PC-3 (cell line): ENCODE data around the gene SP140. TPM values are rescaled to one million over a fixed set of nuclear protein-coding genes. Genes with fewer than 3 reads are reported as not detected.

Source experiments
- ATAC-seq: fragments of 200-7000 bp; cut with Tn5 transposase; 2 replicates; pipeline ENCODE4 v1.9.1; 2020; ENCODE audit warnings: mild to moderate bottlenecking, moderate library complexity
- BruUV-seq: library from RNA; stranded (reverse); fragments of 400-500 nt; replicated peaks from 2 replicates; lab custom pipeline; 2021; lab: Mats Ljungman, UMichigan
- CTCF ChIA-PET: fragments of 300-600 bp; sonication (Branson Sonifier 250); formaldehyde crosslinking; loops from one replicate; lab custom pipeline; 2022; ENCODE audit warnings: antibody characterized with exemption; lab: Charles Lee
- POLR2A ChIA-PET: fragments of 300-600 bp; sonication (Branson Sonifier 250); formaldehyde crosslinking; loops from one replicate; lab custom pipeline; 2022; ENCODE audit warnings: antibody characterized with exemption; ENCODE audit not compliant: unreplicated experiment; lab: Charles Lee
- DNase-seq: peaks from one replicate; pipeline ENCODE4 v3.0.0-alpha.2; 2015
- H2AFZ ChIP-seq: fragments of 300-600 bp; sonication (generic); 2 replicates; pipeline ENCODE4 v1.6.0; 2016; ENCODE audit warnings: antibody characterized with exemption, low read length
- H3F3A ChIP-seq: fragments of 300-600 bp; sonication (generic); one replicate; pipeline ENCODE4 v1.6.0; 2017; ENCODE audit warnings: antibody characterized with exemption, low read length, control low read depth, mild to moderate bottlenecking; ENCODE audit not compliant: unreplicated experiment
- H3K27ac ChIP-seq: fragments of 300-600 bp; sonication (generic); 2 replicates; pipeline ENCODE4 v1.5.1; 2016; ENCODE audit warnings: mild to moderate bottlenecking, low read length
- H3K27me3 ChIP-seq: fragments of 300-600 bp; sonication (generic); 2 replicates; pipeline ENCODE4 v1.6.1; 2016; ENCODE audit warnings: low read length, mixed read lengths
- H3K36me3 ChIP-seq: fragments of 300-600 bp; sonication (generic); 2 replicates; pipeline ENCODE4 v1.6.1; 2016; ENCODE audit warnings: low read depth, mixed run types, low read length, mixed read lengths
- H3K4me1 ChIP-seq: fragments of 300-600 bp; sonication (generic); 2 replicates; pipeline ENCODE4 v1.5.1; 2016; ENCODE audit warnings: low read length; ENCODE audit not compliant: insufficient read depth
- H3K4me2 ChIP-seq: fragments of 300-600 bp; sonication (generic); 2 replicates; pipeline ENCODE4 v1.6.0; 2016; ENCODE audit warnings: low read length
- H3K4me3 ChIP-seq: fragments of 300-600 bp; sonication (generic); 2 replicates; pipeline ENCODE4 v1.5.1; 2016; ENCODE audit warnings: mild to moderate bottlenecking, low read length, mixed read lengths
- H3K79me2 ChIP-seq: fragments of 300-600 bp; sonication (generic); 2 replicates; pipeline ENCODE4 v1.6.1; 2017; ENCODE audit warnings: low read length, mixed read lengths
- H3K9ac ChIP-seq: fragments of 300-600 bp; sonication (generic); 2 replicates; pipeline ENCODE4 v1.6.0; 2016; ENCODE audit warnings: mild to moderate bottlenecking, low read length
- H3K9me2 ChIP-seq: fragments of 300-600 bp; sonication (generic); replicated peaks from 2 replicates; pipeline ENCODE4 v1.6.1; 2016; ENCODE audit warnings: mixed run types, low read length, mixed read lengths
- H3K9me3 ChIP-seq: fragments of 300-600 bp; sonication (generic); 2 replicates; pipeline ENCODE4 v1.6.1; 2016; ENCODE audit warnings: low read length, mixed read lengths
- H4K20me1 ChIP-seq: fragments of 300-600 bp; sonication (generic); 2 replicates; pipeline ENCODE4 v1.6.1; 2016; ENCODE audit warnings: low read length, mixed read lengths
- CTCF ChIP-seq: fragments of 300-600 bp; sonication (generic); conservative IDR thresholded peaks from 2 replicates; pipeline ENCODE4 v1.5.1; 2017; ENCODE audit warnings: antibody characterized with exemption, low read depth, mild to moderate bottlenecking, low read length
- EZH2 ChIP-seq: fragments of 300-600 bp; sonication (generic); IDR thresholded peaks from one replicate; pipeline ENCODE4 v1.6.1; 2017; ENCODE audit warnings: antibody characterized with exemption, mild to moderate bottlenecking, low read length; ENCODE audit not compliant: unreplicated experiment
- EZH2phosphoT487 ChIP-seq: fragments of 300-600 bp; sonication (generic); IDR thresholded peaks from 2 replicates; pipeline ENCODE4 v1.6.1; 2018; ENCODE audit warnings: mild to moderate bottlenecking, antibody characterized with exemption, low read length, borderline replicate concordance
- intact Hi-C: fragments of 100-400 bp; cut with micrococcal nuclease; formaldehyde crosslinking; loops from 2 replicates; pipeline ENCODE4 v1.9.0; 2023
- total RNA-seq: library from RNA; depleted of rRNA; stranded (reverse); fragments of >200 nt; gene quantifications from 2 replicates; pipeline ENCODE4 v1.2.3, GENCODE V29; 2014

SP140 gene
- total RNA-seq, 1 experiment from 2014 or later = not detected

DNA sequence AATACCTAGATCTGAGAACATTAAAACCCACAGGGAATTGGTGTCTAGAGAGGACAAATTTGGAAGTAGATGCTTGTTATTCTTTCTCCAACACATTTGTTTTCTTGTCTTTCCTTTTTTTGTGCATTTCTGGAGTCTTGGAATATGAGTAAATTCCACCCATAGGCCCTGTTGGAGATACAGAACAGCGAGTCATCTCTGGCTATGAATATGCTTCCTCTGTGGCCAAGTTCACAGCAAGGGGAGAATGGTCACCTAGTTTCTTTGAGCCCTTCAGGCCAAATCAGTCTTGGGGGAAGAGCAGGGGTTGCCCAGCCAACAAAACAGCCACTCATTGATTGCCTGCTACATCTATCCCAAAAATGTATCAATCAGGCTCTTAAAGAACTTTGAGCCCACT lies 132.8 kb downstream of the SP140 start:
- peaks cover 4% of the 10 kb centered on the region; the same call in 1 of the 2 replicates for H3K9me3 ChIP-seq
- DNase-seq = peak; percentile 4
- H3K4me1 ChIP-seq = no peaks in the 10 kb centered on the region
- H3K9me2 ChIP-seq = no peaks in the 10 kb centered on the region
- H3K27ac ChIP-seq = no peak overlapping the region
- no TSS peak for BruUV-seq
- H4K20me1 ChIP-seq = no peaks in the 10 kb centered on the region
- ATAC-seq = no peak
- intact Hi-C loops = no loop called here
- H3F3A ChIP-seq = no peaks in the 10 kb centered on the region
- 0 out of 2 replicates have a peak, but pooled peaks cover 2% of the 10 kb centered on the region for H3K36me3 ChIP-seq
- H3K27me3 ChIP-seq = no peaks in the 10 kb centered on the region
- H3K4me3 ChIP-seq = no peak overlapping the region
- H3K79me2 ChIP-seq = no peaks in the 10 kb centered on the region
- no peak overlapping the region for H2AFZ ChIP-seq
- CTCF ChIA-PET = no interaction called here
- TF ChIP-seq EZH2 = no peak
- TF ChIP-seq EZH2phosphoT487 = no peak
- no peak for TF ChIP-seq CTCF
- POLR2A ChIA-PET = no interaction called here
- H3K4me2 ChIP-seq = no peak overlapping the region
- no peak overlapping the region for H3K9ac ChIP-seq

DNA sequence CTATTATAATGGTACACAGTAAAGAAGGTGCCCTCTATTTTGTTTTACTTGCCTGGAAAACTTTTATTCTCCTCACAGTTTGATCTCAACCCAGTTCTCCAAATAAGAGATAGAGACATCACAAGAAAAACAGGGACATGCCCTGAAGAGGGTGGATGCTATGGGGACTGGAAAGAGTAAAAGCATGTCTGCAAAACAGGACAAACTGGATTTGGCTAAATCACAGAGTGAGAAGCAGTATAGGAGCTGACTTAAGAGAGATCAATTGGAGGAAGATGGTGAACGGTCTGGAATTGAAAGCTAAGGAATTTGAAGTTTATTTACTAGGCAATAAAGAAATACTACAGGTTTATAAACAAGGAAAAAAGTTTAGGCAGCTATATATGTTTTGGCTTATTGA lies 134.5 kb downstream of the SP140 start:
- H3K4me2 ChIP-seq = no peak overlapping the region
- H3K9me2 ChIP-seq = no peaks in the 10 kb centered on the region
- no peaks in the 10 kb centered on the region for H3F3A ChIP-seq
- intact Hi-C loops = no loop called here
- TF ChIP-seq CTCF (no peak), EZH2 (no peak), EZH2phosphoT487 (no peak)
- H3K9ac ChIP-seq = no peak overlapping the region
- BruUV-seq = no TSS peak
- H2AFZ ChIP-seq = no peak overlapping the region
- POLR2A ChIA-PET = no interaction called here
- peaks cover 4% of the 10 kb centered on the region; the same call in 1 of the 2 replicates for H3K9me3 ChIP-seq
- DNase-seq (peak; percentile 19), ATAC-seq (no peak)
- 0 out of 2 replicates have a peak, but pooled peaks cover 2% of the 10 kb centered on the region for H3K36me3 ChIP-seq
- no peaks in the 10 kb centered on the region for H3K4me1 ChIP-seq
- no peaks in the 10 kb centered on the region for H3K27me3 ChIP-seq
- H3K79me2 ChIP-seq = no peaks in the 10 kb centered on the region
- H3K27ac ChIP-seq = no peak overlapping the region
- no peak overlapping the region for H3K4me3 ChIP-seq
- CTCF ChIA-PET = no interaction called here
- H4K20me1 ChIP-seq = no peaks in the 10 kb centered on the region

- Histone ChIP-seq H3K79me2 (no peaks in the 10 kb centered on the region), H3K4me2 (no peak overlapping the region), H3K9ac (no peak overlapping the region), H3F3A (no peaks in the 10 kb centered on the region), H4K20me1 (no peaks in the 10 kb centered on the region), H2AFZ (no peak overlapping the region), H3K36me3 (0 out of 2 replicates have a peak, but pooled peaks cover 2% of the 10 kb centered on the region), H3K9me2 (no peaks in the 10 kb centered on the region), H3K9me3 (peaks cover 4% of the 10 kb centered on the region; the same call in 1 of the 2 replicates), H3K27me3 (no peaks in the 10 kb centered on the region), H3K27ac (no peak overlapping the region), H3K4me3 (no peak overlapping the region), H3K4me1 (no peaks in the 10 kb centered on the region)
- TF ChIP-seq EZH2 (no peak), EZH2phosphoT487 (no peak), CTCF (no peak)
- ChIA-PET POLR2A (no interaction called here), CTCF (no interaction called here)
- no TSS peak for BruUV-seq
- intact Hi-C loops = no loop called here
- ATAC-seq (no peak), DNase-seq (no peak)
These were observed 136.6 kb downstream of the SP140 start for GRCh38 chr2:230362030-230362691.
